ENCODE measurements around the gene RGS7.

The RGS7 gene

GRCh38 chr1:240991230-240991629 is 365.8 kb downstream of the RGS7 start:
- H3K9ac ChIP-seq (ENCODE audit: low read depth, low read length, poor library complexity, severe bottlenecking) = no peak overlapping the region
- H3K79me2 ChIP-seq (ENCODE audit: insufficient read depth, low read length) = no peaks in the 10 kb centered on the region
- H4K20me1 ChIP-seq (ENCODE audit: insufficient read depth, low read length, poor library complexity, severe bottlenecking) = no peaks in the 10 kb centered on the region
- H3K4me2 ChIP-seq (ENCODE audit: low read depth, low read length, poor library complexity, severe bottlenecking) = no peak overlapping the region
- no peaks in the 10 kb centered on the region for H3K4me1 ChIP-seq (ENCODE audit: insufficient read depth, low read length, poor library complexity, severe bottlenecking)
- no peaks in the 10 kb centered on the region for H3K9me2 ChIP-seq (replicated peaks; ENCODE audit: low read depth, low read length)
- no peak overlapping the region for H2AFZ ChIP-seq (ENCODE audit: low read length)
- H3K4me3 ChIP-seq (ENCODE audit: low read length, poor library complexity, severe bottlenecking) = no peak overlapping the region
- no peaks in the 10 kb centered on the region for H3F3A ChIP-seq (ENCODE audit: low read depth)
- no peaks in the 10 kb centered on the region for H3K9me3 ChIP-seq (ENCODE audit: insufficient read depth, low read depth, low read length)
- TF ChIP-seq EZH2phosphoT487 (IDR thresholded peaks at IDR 0.05; ENCODE audit: borderline replicate concordance) = no peak
- TF ChIP-seq, protein P1, sequence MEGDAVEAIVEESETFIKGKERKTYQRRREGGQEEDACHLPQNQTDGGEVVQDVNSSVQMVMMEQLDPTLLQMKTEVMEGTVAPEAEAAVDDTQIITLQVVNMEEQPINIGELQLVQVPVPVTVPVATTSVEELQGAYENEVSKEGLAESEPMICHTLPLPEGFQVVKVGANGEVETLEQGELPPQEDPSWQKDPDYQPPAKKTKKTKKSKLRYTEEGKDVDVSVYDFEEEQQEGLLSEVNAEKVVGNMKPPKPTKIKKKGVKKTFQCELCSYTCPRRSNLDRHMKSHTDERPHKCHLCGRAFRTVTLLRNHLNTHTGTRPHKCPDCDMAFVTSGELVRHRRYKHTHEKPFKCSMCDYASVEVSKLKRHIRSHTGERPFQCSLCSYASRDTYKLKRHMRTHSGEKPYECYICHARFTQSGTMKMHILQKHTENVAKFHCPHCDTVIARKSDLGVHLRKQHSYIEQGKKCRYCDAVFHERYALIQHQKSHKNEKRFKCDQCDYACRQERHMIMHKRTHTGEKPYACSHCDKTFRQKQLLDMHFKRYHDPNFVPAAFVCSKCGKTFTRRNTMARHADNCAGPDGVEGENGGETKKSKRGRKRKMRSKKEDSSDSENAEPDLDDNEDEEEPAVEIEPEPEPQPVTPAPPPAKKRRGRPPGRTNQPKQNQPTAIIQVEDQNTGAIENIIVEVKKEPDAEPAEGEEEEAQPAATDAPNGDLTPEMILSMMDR (conservative IDR thresholded peaks at IDR 0.05; ENCODE audit: low read length) = no peak
- no peaks in the 10 kb centered on the region for H3K36me3 ChIP-seq (ENCODE audit: insufficient read depth, low read length)
- H3K27me3 ChIP-seq (ENCODE audit: insufficient read depth, low read length, poor library complexity, severe bottlenecking) = no peaks in the 10 kb centered on the region

GRCh38 chr1:240987928-240988327 is 369.1 kb downstream of the RGS7 start:
- Histone ChIP-seq H3K4me3 (ENCODE audit: low read length, poor library complexity, severe bottlenecking) (no peak overlapping the region), H3K4me1 (ENCODE audit: insufficient read depth, low read length, poor library complexity, severe bottlenecking) (no peaks in the 10 kb centered on the region), H2AFZ (ENCODE audit: low read length) (no peak overlapping the region), H3K9ac (ENCODE audit: low read depth, low read length, poor library complexity, severe bottlenecking) (no peak overlapping the region), H3F3A (ENCODE audit: low read depth) (no peaks in the 10 kb centered on the region), H3K36me3 (ENCODE audit: insufficient read depth, low read length) (no peaks in the 10 kb centered on the region), H3K9me2 (replicated peaks; ENCODE audit: low read depth, low read length) (no peaks in the 10 kb centered on the region), H4K20me1 (ENCODE audit: insufficient read depth, low read length, poor library complexity, severe bottlenecking) (no peaks in the 10 kb centered on the region), H3K79me2 (ENCODE audit: insufficient read depth, low read length) (no peaks in the 10 kb centered on the region), H3K9me3 (ENCODE audit: insufficient read depth, low read depth, low read length) (no peaks in the 10 kb centered on the region), H3K27me3 (ENCODE audit: insufficient read depth, low read length, poor library complexity, severe bottlenecking) (no peaks in the 10 kb centered on the region), H3K4me2 (ENCODE audit: low read depth, low read length, poor library complexity, severe bottlenecking) (no peak overlapping the region)
- no peak for TF ChIP-seq EZH2phosphoT487 (IDR thresholded peaks at IDR 0.05; ENCODE audit: borderline replicate concordance)
- TF ChIP-seq, protein P1 (conservative IDR thresholded peaks at IDR 0.05; ENCODE audit: low read length) = no peak

GRCh38 chr1:240985081-240985480 is 371.9 kb downstream of the RGS7 start:
- H3F3A ChIP-seq (ENCODE audit: low read depth) = no peaks in the 10 kb centered on the region
- H3K27me3 ChIP-seq (ENCODE audit: insufficient read depth, low read length, poor library complexity, severe bottlenecking) = no peaks in the 10 kb centered on the region
- no peaks in the 10 kb centered on the region for H3K4me1 ChIP-seq (ENCODE audit: insufficient read depth, low read length, poor library complexity, severe bottlenecking)
- H3K9ac ChIP-seq (ENCODE audit: low read depth, low read length, poor library complexity, severe bottlenecking) = no peak overlapping the region
- H3K4me3 ChIP-seq (ENCODE audit: low read length, poor library complexity, severe bottlenecking) = no peak overlapping the region
- no peaks in the 10 kb centered on the region for H3K9me2 ChIP-seq (replicated peaks; ENCODE audit: low read depth, low read length)
- no peak for TF ChIP-seq EZH2phosphoT487 (IDR thresholded peaks at IDR 0.05; ENCODE audit: borderline replicate concordance)
- TF ChIP-seq, protein P1 (conservative IDR thresholded peaks at IDR 0.05; ENCODE audit: low read length) = no peak
- H3K79me2 ChIP-seq (ENCODE audit: insufficient read depth, low read length) = no peaks in the 10 kb centered on the region
- no peak overlapping the region for H2AFZ ChIP-seq (ENCODE audit: low read length)
- no peak overlapping the region for H3K4me2 ChIP-seq (ENCODE audit: low read depth, low read length, poor library complexity, severe bottlenecking)
- no peaks in the 10 kb centered on the region for H3K36me3 ChIP-seq (ENCODE audit: insufficient read depth, low read length)
- no peaks in the 10 kb centered on the region for H3K9me3 ChIP-seq (ENCODE audit: insufficient read depth, low read depth, low read length)
- H4K20me1 ChIP-seq (ENCODE audit: insufficient read depth, low read length, poor library complexity, severe bottlenecking) = no peaks in the 10 kb centered on the region
